NCI-H1417 treated with DMSO at 0.1 percent for 48 hours (cell line): ENCODE measurements around the gene GPR146.
"Not testable (repeated sequence)": the region's sequence is repeated elsewhere in the genome, so short reads cannot be mapped to it uniquely, and the experiment has no call there.

Experiments used
- DNase-seq: peaks from one replicate; lab custom pipeline; 2025; lab: John Stamatoyannopoulos, UW

The GPR146 gene

DNA sequence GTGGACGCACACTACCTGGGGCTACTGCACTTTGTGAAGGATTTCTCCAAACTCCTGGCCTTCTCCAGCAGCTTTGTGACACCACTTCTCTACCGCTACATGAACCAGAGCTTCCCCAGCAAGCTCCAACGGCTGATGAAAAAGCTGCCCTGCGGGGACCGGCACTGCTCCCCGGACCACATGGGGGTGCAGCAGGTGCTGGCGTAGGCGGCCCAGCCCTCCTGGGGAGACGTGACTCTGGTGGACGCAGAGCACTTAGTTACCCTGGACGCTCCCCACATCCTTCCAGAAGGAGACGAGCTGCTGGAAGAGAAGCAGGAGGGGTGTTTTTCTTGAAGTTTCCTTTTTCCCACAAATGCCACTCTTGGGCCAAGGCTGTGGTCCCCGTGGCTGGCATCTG is 14.0 kb downstream of the GPR146 start:
- DNase-seq = no peak

DNA sequence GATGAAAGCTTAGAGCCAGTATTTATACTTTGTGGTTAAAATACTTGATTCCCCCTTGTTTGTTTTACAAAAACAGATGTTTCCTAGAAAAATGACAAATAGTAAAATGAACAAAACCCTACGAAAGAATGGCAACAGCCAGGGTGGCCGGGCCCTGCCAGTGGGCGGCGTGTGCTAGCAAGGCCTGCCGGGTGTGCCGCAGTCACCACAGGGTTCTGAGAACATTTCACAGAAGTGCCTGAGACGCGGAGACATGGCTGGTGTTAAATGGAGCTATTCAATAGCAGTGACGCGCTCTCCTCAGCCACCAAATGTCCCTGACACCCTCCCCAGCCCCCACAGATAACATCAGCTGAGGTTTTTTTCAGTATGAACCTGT is 14.5 kb downstream of the GPR146 start:
- DNase-seq = no peak

DNA sequence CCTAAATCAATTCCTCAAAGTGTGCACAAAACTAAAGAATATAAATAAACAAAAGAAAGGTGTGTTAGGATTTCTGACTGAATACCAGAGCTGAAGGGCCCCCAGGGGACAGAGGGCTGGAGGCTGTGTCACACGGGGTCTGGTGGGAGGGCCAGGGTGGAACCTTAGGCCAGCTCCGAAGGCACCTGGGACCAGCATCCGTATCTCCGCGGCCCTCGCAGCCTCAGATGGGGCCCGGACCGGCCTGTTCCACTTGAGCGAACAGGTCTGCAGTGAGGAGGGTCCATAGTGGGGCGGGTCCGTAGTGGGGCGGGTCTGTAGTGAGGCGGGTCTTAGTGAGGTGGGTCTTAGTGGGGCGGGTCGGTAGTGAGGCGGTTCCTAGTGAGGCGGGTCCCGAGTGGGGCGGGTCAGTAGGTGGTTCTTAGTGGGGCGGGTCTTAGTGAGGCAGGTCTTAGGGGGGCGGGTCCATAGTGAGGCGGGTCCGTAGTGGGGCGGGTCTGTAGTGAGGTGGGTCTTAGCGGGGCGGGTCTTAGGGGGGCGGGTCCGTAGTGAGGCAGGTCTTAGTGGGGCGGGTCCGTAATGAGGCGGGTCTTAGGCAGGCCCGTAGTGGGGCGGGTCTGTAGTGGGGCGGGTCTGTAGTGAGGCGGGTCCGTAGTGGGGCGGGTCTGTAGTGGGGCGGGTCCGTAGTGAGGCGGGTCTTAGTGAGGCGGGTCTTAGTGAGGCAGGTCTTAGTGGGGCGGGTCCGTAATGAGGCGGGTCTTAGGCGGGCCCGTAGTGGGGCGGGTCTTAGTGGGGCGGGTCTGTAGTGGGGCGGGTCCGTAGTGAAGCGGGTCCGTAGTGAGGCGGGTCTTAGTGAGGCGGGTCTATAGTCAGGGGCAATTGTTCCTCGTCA is 15.1 kb downstream of the GPR146 start:
- no peak for DNase-seq

DNA sequence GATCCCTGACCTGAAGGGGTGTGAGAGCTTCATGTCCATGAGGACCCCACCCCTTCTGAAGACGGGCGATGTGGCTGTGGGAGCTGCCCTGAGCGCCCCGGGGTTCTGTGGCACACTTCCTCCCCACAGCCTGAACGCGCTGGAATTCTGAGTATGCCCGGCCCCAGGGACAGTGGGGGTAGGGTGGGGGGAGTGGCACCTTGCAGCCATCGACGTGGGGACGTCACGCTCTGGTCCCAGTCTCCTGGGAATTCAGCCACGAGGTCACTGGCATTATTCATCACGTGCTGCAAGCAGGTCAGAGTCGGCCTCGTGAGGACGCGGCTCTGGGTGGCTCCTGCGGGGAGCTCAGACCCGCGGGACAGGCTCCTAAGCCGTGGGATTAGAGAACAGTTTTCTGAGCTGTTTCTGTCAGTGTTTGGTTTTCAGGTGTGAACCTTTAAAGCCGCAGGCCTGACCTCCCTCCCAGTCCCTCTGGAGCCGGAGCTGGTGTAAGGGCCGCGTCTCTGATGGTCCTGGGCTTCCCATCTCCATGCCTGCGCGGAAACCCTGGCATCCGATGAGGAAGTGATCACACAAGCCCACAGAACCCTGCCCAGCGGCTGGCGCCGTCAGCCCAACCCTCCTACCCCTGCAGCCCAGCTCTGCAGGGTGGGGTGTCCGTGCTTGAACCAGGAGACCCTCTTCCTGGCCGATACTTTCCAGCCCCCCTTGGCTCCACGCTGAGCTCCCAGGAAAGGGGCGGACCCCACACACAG is 16.1 kb downstream of the GPR146 start:
- DNase-seq = no peak

DNA sequence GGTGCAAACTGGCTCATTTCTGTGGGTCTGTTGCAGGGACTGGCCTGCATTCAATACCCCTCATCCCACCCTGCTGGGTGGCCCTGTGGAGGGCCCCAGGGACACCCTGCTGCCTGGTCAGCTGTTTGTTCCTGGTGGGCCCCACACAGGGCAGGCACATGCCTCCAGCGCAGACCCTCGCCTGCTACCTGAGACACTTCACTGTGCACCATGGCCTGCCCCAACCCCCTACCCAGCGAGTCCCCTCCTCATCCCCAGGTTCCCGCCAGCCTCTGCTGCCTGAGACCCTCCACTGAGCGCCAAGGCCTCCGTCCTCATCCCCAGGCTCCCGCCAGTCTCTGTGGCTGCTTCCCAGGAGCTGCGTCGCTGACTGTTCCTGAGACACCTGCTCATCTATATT is 16.8 kb downstream of the GPR146 start:
- no peak for DNase-seq

DNA sequence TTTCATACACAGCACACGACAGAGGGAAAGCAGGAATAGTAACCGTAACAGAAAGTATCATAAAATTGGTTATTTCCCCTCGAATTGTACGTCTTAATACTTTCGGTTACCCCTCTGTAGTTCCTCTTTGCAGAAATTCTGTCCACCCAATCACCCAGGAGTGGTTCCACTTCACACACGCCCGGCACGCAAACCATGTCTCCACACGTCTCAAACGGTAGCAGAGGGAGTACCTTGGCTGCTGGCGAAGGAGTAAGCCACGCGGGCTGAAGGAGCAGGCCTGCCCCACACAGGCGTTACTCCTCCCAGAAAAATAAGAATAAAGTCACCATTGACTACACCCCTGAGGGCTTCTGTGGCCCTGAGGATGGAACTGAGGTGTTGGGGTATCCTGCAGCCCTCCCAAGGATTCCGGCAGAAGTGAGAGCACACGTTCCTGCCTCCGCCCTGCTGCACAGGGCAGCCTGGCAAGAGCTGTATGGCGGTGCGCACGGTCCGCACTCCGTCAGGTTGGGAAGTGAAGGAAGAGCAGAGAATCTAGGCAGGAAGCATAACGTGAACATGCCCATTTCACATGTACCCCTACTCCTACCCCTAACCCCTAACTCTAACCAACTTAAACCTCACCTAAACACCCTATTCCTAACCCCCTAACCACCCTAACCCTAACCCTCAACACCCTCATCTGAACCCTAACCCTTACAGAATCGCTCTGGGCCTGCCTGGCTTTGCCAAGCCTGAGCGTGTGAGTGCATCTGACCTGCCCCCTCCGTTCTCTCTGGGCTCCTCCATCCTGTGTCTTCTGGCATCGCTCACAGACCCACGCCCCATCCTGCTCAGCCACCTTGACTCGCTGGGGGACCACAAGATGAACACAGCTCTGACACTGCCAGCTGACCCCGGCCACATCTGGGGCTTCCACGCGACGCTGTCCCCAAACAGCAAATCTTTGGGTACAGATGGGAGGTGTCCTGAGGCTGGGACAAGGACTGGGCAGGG is 18.2 kb downstream of the GPR146 start:
- DNase-seq = no peak

DNA sequence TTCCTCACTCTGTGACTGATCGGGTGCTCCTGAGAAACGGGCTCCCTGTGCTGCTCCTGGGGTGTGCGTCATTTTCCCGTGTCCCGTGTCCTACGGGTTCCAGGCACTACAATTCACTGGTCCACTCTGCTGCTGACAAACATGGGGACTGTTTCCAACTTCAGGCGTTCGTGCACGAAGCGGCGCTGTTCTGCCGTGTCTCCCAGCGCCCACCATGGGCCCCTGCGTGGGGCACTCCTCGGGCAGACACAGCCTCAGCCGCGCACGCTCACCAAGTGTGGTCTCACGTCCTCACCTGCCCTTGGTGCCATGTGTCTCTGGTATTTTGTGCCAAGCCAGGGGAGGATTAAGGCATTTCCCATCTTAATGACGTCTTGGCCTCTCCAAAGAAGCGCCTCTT is 19.0 kb downstream of the GPR146 start:
- no peak for DNase-seq

DNA sequence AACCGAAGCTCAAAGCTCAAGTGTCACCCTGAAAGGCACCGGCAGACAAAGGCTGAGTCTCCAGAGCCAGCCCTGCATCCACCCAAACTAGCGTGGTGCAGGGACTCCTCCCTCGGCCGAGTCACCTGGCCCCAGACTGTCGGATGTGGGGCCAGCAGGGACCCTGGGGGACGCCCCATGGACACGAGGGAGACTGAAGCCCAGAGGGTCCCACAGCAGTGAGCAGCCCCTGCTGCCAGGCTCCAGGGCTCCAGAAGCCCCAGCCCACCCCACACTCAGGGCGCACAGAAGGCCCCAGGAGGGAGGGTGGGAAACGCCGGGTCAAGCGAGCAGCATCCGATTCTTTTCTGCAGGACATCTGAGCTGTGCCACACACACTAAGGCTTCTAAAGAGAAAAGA is 20.2 kb downstream of the GPR146 start:
- DNase-seq = no peak

DNA sequence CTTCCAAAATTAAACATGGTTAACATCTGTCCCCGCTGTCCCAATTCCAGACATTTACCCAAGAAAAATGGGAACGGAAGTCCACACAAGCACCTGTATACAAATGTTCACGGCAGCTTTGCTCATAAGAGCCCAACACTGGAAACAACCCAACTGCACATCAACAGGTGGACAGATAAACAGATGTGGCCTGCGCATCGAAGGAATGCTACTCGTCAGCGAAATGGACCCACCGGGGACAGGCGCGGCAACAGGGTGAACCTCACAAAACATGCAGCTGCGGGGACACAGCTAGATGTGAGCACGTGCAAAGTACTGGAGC is 20.9 kb downstream of the GPR146 start:
- DNase-seq = no peak

DNA sequence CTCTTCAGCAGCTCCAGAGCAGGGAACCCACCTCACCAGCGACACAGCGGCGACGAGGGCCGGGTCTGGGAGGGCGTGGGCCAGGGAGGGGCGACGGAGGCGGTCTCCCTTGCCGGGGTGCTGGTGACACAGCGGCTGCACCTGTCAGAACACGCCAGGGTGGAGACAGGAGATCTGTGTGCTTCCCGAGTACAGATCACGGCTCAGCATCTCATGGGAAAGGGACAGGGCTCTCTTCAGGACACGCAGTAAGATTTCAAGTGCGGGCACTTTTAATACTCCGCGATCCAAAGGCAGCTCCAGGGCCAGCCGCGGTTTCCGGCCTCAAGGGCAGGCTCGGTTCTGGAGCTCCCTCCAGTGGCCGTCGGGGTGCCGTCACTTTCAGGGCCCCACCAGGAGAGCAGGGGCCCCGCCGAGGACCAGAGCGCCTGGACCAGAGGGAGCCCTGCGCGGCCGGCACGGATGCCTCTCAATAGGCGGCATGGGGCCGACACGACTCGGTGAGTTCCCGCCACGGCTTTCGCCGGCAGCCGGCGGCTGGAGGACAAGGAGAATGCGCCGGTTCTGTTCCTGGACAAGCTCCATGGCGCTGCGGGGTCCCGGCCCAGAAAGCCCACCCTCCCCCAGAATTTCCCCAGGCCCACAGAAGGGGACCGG is 21.4 kb downstream of the GPR146 start:
- DNase-seq = no peak

DNA sequence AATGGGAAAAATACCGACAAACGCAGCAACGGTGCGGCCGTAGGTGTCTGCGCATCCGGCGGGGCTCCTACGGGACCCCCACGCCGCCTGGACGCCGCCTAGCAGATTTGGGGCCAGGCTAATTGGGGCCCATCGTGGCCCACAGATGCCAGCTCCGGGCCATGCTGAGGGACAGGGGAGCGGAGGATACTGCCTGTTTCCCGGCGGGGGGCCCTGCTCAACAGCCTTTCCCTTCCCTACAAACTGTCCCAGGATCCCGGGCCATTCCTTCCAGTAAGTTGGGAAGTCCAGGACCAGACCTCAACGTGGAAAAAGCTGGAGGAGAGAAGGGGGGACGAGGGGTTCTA is 21.9 kb downstream of the GPR146 start:
- DNase-seq = no peak

DNA sequence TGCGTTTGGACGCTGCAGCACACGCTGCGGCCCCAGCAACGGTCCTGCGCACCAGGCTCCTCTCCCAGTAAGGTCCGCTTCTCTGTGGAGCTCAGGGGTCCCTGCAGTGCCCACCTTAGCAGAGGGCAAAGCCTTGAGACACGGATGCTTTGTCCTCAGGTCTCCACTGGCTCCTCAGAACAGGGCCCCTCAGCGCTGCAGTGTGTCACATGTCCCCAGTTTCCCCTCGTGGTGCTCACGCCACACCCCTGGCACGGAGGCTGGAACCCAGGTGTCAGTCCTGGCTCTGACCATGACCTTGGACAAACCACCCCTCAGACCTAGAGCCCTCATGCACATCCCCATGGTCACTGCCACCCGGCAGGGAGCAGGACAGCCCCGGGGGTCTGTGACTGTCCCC is 23.7 kb downstream of the GPR146 start:
- DNase-seq = no peak

DNA sequence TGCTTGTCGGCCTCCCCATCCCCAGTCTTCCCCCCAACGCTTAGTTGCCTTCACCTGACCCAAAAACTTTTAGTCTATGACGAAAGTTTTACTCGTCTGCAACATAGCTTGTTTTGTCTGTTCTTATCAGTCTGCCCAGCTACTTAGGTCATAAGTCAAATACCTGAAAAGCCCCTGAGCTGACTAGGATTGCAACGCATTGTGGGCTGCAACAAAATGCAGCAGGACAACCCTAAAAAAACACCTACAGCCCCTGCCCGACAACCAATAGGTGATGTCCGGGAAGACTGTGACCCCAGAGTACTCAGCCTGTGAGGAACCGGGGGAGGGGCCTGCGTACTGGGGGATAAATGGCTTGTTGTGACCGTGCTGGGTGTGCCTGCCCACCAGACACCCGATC is 24.3 kb downstream of the GPR146 start:
- DNase-seq = no peak

DNA sequence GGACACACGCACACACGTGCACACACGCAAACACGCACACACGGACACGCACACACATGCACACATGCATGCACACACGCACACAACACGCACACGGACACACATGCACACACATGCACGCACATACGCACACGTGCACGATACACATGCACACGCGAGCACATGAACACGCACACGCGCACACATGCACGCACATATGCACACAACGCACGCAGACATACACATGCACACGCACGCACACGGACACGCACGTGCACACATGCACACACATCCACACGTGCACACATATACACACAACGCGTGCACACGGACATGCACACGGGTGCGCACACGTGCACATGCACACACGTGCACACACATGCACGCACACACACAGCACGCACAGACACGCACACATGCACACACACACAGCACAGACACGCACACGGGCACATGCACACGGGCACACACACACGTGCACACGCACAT is 26.2 kb downstream of the GPR146 start:
- DNase-seq = no peak

DNA sequence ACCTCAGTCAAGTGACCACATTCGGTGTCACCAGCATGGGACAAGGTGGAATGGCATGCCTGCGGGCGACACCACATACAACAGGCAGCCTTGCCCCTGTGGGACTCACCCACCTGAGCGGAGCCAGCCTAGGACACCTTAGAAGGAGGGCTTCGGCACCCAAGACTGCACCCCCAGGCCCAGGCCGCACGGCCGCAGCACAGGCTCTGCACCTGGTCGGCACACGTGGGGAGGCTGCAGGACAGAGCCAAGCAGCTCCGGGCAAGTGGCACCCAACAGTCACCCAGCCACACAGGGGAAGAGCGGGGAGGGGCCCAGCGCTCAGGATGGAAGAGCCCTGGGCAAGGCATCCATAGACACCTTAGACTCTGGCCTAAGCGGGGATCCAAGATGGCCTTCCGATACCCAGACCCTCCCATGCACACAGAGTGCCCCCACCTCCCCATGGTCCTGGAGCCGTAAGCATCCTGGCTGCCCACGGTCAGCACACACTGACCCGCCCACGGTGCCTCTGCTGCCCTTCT is 27.4 kb downstream of the GPR146 start:
- DNase-seq = no peak

DNA sequence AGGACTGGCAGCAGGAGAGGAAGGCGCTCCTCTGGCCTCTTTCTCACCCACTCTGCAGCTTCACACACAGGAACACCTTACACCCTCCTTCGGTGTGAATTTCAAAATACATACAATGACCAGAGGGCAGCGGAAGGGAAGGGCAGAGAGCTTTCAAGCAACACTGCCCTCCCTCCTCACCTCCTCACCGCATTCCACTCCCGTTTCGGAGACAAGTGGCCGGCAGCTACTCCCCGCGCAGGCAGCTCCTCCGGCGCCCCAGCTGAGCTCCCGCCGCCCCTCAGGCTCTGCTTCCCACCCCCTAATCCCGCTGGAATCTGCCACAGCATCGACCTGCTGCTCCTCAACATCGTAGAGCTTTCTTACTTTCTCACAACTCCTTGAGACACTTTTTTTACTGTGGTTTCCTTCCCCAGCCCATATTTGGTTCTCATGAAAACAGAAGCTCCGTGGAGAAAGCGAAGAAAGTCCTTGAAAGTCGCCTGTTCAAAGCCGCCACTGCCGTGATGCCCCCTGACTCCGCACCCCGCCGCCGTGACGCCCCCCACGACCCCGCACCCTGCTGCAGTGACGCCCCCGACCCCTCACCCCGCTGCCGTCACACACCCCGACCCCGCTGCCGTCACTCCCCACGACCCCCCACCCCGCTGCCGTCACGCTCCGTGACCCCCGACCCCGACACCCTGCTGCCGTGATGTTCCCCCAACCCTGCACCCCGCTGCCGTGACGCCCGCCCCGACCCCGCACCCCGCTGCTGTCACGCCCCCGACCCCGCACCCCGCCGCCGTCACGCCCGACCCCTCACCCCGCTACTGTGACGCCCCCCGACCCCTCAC is 29.0 kb downstream of the GPR146 start:
- no peak for DNase-seq

DNA sequence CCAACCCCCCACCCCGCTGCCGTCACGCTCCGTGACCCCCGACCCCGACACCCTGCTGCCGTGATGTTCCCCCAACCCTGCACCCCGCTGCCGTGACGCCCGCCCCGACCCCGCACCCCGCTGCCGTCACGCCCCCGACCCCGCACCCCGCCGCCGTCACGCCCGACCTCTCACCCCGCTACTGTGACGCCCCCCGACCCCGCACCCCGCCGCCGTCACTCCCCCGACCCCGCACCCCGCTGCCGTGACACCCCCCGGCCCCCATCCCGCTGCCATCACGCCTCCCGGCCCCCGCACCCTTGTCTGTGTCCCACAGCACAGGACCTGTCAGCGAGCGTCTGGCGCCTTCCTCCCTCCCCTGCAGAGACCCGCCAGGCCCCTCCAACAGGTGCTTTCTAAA is 29.7 kb downstream of the GPR146 start:
- DNase-seq = not testable (repeated sequence)

DNA sequence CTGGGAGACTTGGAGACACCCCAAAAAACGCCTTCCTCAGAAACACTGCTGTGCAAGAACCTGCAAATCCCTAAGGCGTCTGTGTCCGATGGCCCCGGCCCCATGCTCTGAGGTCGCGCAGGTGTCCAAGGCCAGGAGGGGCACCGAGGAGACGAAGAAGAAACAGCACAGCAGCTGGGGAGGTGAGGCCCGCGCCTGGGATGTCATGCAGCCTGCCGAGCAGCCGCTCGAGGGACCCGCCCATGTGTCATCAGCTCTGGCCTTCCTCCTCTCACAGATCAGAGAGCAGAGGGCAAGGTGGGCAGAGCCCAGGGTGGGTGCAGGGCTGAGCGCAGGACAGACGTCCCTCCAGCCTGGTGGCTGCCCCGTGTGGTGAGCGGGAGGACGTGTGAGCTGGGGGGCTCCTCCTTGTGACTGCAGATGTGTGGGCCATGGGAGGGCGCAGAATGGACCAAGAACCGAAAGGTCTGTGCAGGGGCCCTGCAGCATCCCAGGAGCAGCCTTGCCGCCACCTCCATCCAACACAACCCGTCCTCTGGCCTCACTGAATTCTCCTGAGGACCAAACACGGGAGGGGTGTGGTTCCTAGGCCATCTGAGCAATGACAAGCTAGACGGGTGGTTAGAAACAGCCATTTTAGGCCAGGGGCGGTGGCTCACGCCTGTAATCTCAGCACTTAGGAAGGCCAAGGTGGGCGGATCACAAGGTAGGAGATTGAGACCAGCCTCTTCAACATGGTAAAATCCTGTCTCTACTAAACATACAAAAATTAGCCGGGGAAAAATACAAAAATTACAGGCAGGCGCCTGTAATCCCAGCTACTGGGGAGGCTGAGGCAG is 30.5 kb downstream of the GPR146 start:
- no peak for DNase-seq

DNA sequence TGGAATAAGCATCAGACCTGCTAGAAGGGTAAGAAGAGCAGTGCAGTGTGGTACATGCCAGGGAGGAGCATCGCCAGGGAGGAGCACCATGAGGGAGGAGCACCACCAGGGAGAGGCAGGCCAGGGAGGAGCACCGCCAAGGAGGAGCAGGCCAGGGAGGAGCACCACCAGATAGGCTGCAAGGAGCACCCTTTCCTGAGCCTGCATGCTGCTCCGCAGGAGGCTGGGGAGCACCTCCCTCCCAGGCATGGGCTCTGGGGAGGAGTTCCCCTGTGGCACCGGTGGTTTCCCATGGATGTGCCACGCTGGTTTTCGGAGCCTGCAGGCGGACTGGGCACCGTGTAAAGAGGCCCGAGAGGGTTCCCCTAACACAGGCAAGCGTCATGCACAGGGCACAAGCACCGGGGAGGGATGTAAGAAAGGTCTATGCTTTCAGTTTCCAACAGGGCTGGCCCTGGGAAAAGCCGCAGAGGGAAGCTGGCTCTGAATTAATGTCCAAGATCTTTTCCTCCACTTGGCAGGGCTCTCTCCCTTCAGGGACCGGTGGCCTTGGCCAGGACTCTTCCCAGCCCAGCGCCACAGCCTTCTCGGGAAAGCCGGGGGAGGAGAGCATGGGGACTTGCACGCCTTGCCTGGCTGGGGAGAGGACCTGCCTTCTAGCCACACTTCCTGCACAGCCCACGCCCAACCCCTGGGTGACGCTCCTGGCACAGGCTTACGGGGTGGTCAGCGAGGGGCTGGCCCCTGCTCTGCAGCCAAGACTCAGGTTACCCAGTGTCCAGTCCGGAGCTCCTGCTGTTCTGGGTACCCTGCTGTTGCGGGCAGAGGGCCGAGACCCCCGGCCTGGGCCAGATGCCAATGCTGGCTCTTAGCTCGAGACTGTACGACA is 32.1 kb downstream of the GPR146 start:
- DNase-seq = no peak
